Calu3 (cell line): Measurements from ENCODE around the gene THADA. TPM values are rescaled to one million over a fixed set of nuclear protein-coding genes. Genes with fewer than 3 reads are reported as not detected.

Experiments used
- BruUV-seq: library from RNA; stranded (reverse); fragments of 400-500 nt; replicated peaks from 2 replicates; lab custom pipeline; 2021; lab: Mats Ljungman, UMichigan
- CTCF ChIA-PET: fragments of 300-600 bp; sonication (Branson Sonifier 250); formaldehyde crosslinking; loops from one replicate; lab custom pipeline; 2022; ENCODE audit warnings: antibody characterized with exemption; lab: Charles Lee
- DNase-seq: peaks from one replicate; pipeline ENCODE4 v3.0.0; 2022
- H3K27ac Mint-ChIP-seq: one replicate; pipeline ENCODE4 v1.8.0; 2022; ENCODE audit warnings: mixed read lengths; ENCODE audit not compliant: unreplicated experiment
- H3K27me3 Mint-ChIP-seq: one replicate; pipeline ENCODE4 v1.8.0; 2022; ENCODE audit warnings: mixed read lengths; ENCODE audit not compliant: unreplicated experiment
- H3K36me3 Mint-ChIP-seq: one replicate; pipeline ENCODE4 v1.8.0; 2022; ENCODE audit warnings: mild to moderate bottlenecking, moderate library complexity, mixed read lengths; ENCODE audit not compliant: insufficient read depth, unreplicated experiment
- H3K4me1 Mint-ChIP-seq: one replicate; pipeline ENCODE4 v1.8.0; 2022; ENCODE audit warnings: mild to moderate bottlenecking, low read depth, mixed read lengths; ENCODE audit not compliant: unreplicated experiment
- H3K4me3 Mint-ChIP-seq: one replicate; pipeline ENCODE4 v1.8.0; 2022; ENCODE audit warnings: mild to moderate bottlenecking, low read depth, moderate library complexity, mixed read lengths; ENCODE audit not compliant: unreplicated experiment
- H3K9me3 Mint-ChIP-seq: one replicate; pipeline ENCODE4 v1.8.0; 2022; ENCODE audit warnings: low read depth, mixed read lengths; ENCODE audit not compliant: unreplicated experiment
- CTCF ChIP-seq: fragments of 200-600 bp; IDR thresholded peaks from one replicate; pipeline ENCODE4 v1.8.0; 2022; ENCODE audit warnings: antibody characterized with exemption; ENCODE audit not compliant: unreplicated experiment
- intact Hi-C: fragments of 100-400 bp; cut with micrococcal nuclease; formaldehyde crosslinking; loops from one replicate; pipeline ENCODE4 v1.10.0; 2022; ENCODE audit not compliant: unreplicated experiment
- total RNA-seq: library from RNA; stranded (reverse); gene quantifications from 2 replicates; pipeline ENCODE4 v1.2.3, GENCODE V29; 2022

THADA gene
- total RNA-seq, 1 experiment from 2014 or later: 35.5 TPM

DNA sequence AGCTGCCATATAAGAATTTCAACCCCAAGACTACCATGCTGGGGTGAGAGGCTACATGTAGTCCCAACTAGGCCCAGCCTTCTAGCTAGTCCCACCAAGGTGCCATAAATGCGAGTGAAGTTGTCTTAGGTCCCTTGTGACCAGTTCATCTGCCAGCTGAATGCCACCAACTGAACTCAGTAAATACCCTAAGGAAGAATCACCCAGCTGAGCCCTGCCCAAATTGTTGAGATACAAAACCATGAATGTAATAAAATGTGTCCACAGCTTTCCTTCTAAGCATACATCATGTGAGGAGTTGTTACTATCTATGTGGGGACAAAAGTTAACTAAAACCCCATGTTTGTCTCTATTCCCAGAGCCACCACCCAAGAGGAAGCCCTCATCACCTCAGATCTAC is 70.3 kb downstream of the THADA start:
- no peak for DNase-seq
- intact Hi-C loops: no loop called here
- Mint-ChIP-seq H3K4me1 (no peaks in the 10 kb centered on the region), H3K27me3 (no peaks in the 10 kb centered on the region), H3K36me3 (no peaks in the 10 kb centered on the region), H3K27ac (no peak overlapping the region), H3K4me3 (no peak overlapping the region), H3K9me3 (no peaks in the 10 kb centered on the region)
- BruUV-seq: no TSS peak
- no peak for TF ChIP-seq CTCF
- CTCF ChIA-PET: no interaction called here

GRCh38 chr2:43524177-43524965 is 71.5 kb downstream of the THADA start:
- no TSS peak for BruUV-seq
- H3K36me3 Mint-ChIP-seq: no peaks in the 10 kb centered on the region
- TF ChIP-seq CTCF: peak; percentile 37
- H3K27ac Mint-ChIP-seq: no peak overlapping the region
- CTCF ChIA-PET: interaction anchor here (0.6 kb wide), 1 partner anchor 15 kb away, joined by 3 read pairs; no protein-coding TSS in a partner anchor
- no peaks in the 10 kb centered on the region for H3K27me3 Mint-ChIP-seq
- H3K4me1 Mint-ChIP-seq: peaks cover 4% of the 10 kb centered on the region
- DNase-seq: no peak
- H3K4me3 Mint-ChIP-seq: no peak overlapping the region
- intact Hi-C loops: no loop called here
- H3K9me3 Mint-ChIP-seq: no peaks in the 10 kb centered on the region

DNA sequence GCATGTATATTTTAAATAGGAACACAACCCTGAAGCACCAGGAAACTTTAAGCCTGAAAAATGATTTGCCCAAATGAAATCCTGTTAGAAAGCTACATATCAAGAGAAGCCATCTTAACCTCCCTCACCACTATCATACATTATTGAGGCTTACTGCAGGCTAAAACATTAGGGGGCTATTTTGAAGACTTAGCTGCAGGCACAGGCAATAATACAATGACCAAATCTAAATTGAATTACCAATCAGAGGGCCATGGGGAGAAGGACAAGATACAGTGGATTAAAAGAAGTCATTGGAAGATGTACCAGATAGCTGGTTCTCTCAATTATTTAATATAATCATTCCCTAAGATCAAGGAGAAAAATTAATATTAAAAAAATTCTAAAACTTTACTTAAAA is 73.7 kb downstream of the THADA start:
- no peak for TF ChIP-seq CTCF
- CTCF ChIA-PET: no interaction called here

DNA sequence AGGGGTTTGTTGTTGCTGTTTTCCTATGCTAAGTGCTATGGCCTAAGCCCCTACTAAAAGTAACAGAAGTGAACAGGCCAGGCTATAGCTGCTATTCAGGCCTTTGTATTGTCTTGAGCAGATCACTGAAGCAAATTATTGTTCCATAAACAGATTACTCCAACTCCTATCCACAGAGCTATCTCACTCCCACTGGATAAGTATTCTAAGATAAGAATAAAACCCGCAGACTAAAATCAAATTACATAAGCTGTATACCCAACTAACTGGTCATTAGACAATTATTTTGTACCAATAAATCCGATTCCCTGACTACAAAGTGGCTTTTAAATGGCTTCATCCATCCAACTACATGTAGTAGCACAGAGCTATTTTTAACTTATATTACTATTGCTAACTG is 74.3 kb downstream of the THADA start:
- Mint-ChIP-seq H3K9me3 (no peaks in the 10 kb centered on the region), H3K4me1 (peaks cover 30% of the 10 kb centered on the region), H3K4me3 (no peak overlapping the region), H3K36me3 (peaks cover 5% of the 10 kb centered on the region), H3K27ac (no peak overlapping the region), H3K27me3 (no peaks in the 10 kb centered on the region)
- no peak for TF ChIP-seq CTCF
- DNase-seq: no peak
- BruUV-seq: no TSS peak
- intact Hi-C loops: no loop called here
- CTCF ChIA-PET: no interaction called here

More for the DNA sequence above, 73.7 kb downstream of the THADA start:
- Mint-ChIP-seq H3K4me3 (no peak overlapping the region), H3K27me3 (no peaks in the 10 kb centered on the region), H3K9me3 (no peaks in the 10 kb centered on the region), H3K36me3 (peaks cover 5% of the 10 kb centered on the region), H3K4me1 (peaks cover 26% of the 10 kb centered on the region), H3K27ac (no peak overlapping the region)
- BruUV-seq: no TSS peak
- intact Hi-C loops: no loop called here
- DNase-seq: no peak
